Caco-2 (cell line): ENCODE data around the gene HCRTR1. TPM values are rescaled to one million over a fixed set of nuclear protein-coding genes. Genes with fewer than 3 reads are reported as not detected.

Experiments used
- BruUV-seq: library from RNA; stranded (reverse); fragments of 400-500 nt; replicated peaks from 2 replicates; lab custom pipeline; 2021; lab: Mats Ljungman, UMichigan
- CTCF ChIA-PET: fragments of 300-600 bp; sonication (Branson Sonifier 250); formaldehyde crosslinking; loops from one replicate; lab custom pipeline; 2022; ENCODE audit warnings: antibody characterized with exemption; lab: Charles Lee
- POLR2A ChIA-PET: fragments of 300-600 bp; sonication (Branson Sonifier 250); formaldehyde crosslinking; loops from one replicate; lab custom pipeline; 2022; ENCODE audit warnings: antibody characterized with exemption; lab: Charles Lee
- DNase-seq, 2 experiments: peaks; one replicate each; pipeline versions ENCODE4 v3.0.0 to v3.0.0-alpha.2; 2020 to 2022
- H3K27me3 ChIP-seq: replicated peaks from 2 replicates; pipeline ENCODE4 v1.6.0; 2011; ENCODE audit warnings: low read length; ENCODE audit not compliant: control insufficient read depth, insufficient read depth
- H3K36me3 ChIP-seq: 2 replicates; pipeline ENCODE4 v1.5.1; 2011; ENCODE audit warnings: low read length; ENCODE audit not compliant: control insufficient read depth, insufficient read depth
- H3K4me1 ChIP-seq: fragments of 250-450 bp; sonication (Bioruptor Pico); 2 replicates; pipeline ENCODE4 v1.5.1; 2020; ENCODE audit warnings: mild to moderate bottlenecking
- H3K4me3 ChIP-seq: 2 replicates; pipeline ENCODE4 v1.5.1; 2011; ENCODE audit warnings: low read depth, mild to moderate bottlenecking, control low read depth, low read length
- H3K9me3 ChIP-seq: fragments of 250-450 bp; sonication (Bioruptor Pico); 2 replicates; pipeline ENCODE4 v1.5.1; 2020; ENCODE audit warnings: mild to moderate bottlenecking, moderate library complexity
- H3K27ac Mint-ChIP-seq: one replicate; pipeline ENCODE4 v1.8.0; 2022; ENCODE audit warnings: mixed read lengths; ENCODE audit not compliant: unreplicated experiment
- H3K27me3 Mint-ChIP-seq: one replicate; pipeline ENCODE4 v1.8.0; 2022; ENCODE audit warnings: mixed read lengths; ENCODE audit not compliant: insufficient read depth, unreplicated experiment
- H3K36me3 Mint-ChIP-seq: one replicate; pipeline ENCODE4 v1.8.0; 2022; ENCODE audit warnings: mild to moderate bottlenecking, mixed read lengths; ENCODE audit not compliant: insufficient read depth, unreplicated experiment
- H3K4me1 Mint-ChIP-seq: one replicate; pipeline ENCODE4 v1.8.0; 2022; ENCODE audit warnings: low read depth, mixed read lengths; ENCODE audit not compliant: unreplicated experiment
- H3K4me3 Mint-ChIP-seq: one replicate; pipeline ENCODE4 v1.8.0; 2022; ENCODE audit warnings: mild to moderate bottlenecking, moderate library complexity, mixed read lengths; ENCODE audit not compliant: unreplicated experiment
- H3K9me3 Mint-ChIP-seq: one replicate; pipeline ENCODE4 v1.8.0; 2022; ENCODE audit warnings: mixed read lengths; ENCODE audit not compliant: unreplicated experiment
- intact Hi-C: fragments of 100-400 bp; cut with micrococcal nuclease; formaldehyde crosslinking; loops from one replicate; pipeline ENCODE4 v1.10.0; 2022; ENCODE audit not compliant: unreplicated experiment
- total RNA-seq: library from RNA; stranded (reverse); gene quantifications from 2 replicates; pipeline ENCODE4 v1.2.3, GENCODE V29; 2022
- TF ChIP-seq, protein P1 (sequence below), 2 experiments: fragments of 200-600 bp in 1 of 2; IDR thresholded peaks; 1 replicate in 1 of 2; 2 replicates in 1 of 2; pipeline versions ENCODE4 v1.5.1 to v1.8.0; 2011 to 2022; ENCODE audit warnings: antibody characterized with exemption in 1 of 2, control low read depth in 1 of 2, inconsistent platforms in 1 of 2, low read depth in 1 of 2, low read length in 1 of 2, mild to moderate bottlenecking in 1 of 2, moderate library complexity in 1 of 2; ENCODE audit not compliant: insufficient read depth in 1 of 2, severe bottlenecking in 1 of 2, unreplicated experiment in 1 of 2

Gene HCRTR1
- total RNA-seq, 1 experiment from 2014 or later, result not detected

GRCh38 chr1:31624731-31625514 is 7.4 kb downstream of the HCRTR1 start:
- no peaks in the 10 kb centered on the region for H3K9me3 Mint-ChIP-seq
- POLR2A ChIA-PET, result no interaction called here
- no peak overlapping the region for H3K4me3 ChIP-seq
- DNase-seq, result no peak
- intact Hi-C loops, result no loop called here
- H3K36me3 ChIP-seq, result no peaks in the 10 kb centered on the region
- CTCF ChIA-PET, result no interaction called here
- no peaks in the 10 kb centered on the region for H3K4me1 Mint-ChIP-seq
- TF ChIP-seq, protein P1, sequence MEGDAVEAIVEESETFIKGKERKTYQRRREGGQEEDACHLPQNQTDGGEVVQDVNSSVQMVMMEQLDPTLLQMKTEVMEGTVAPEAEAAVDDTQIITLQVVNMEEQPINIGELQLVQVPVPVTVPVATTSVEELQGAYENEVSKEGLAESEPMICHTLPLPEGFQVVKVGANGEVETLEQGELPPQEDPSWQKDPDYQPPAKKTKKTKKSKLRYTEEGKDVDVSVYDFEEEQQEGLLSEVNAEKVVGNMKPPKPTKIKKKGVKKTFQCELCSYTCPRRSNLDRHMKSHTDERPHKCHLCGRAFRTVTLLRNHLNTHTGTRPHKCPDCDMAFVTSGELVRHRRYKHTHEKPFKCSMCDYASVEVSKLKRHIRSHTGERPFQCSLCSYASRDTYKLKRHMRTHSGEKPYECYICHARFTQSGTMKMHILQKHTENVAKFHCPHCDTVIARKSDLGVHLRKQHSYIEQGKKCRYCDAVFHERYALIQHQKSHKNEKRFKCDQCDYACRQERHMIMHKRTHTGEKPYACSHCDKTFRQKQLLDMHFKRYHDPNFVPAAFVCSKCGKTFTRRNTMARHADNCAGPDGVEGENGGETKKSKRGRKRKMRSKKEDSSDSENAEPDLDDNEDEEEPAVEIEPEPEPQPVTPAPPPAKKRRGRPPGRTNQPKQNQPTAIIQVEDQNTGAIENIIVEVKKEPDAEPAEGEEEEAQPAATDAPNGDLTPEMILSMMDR (IDR thresholded peaks at IDR 0.05; ENCODE audit: insufficient read depth in 1 of 2, low read depth in 1 of 2, low read length in 1 of 2, severe bottlenecking in 1 of 2, unreplicated experiment in 1 of 2), result no peak
- no peaks in the 10 kb centered on the region for H3K9me3 ChIP-seq
- H3K36me3 Mint-ChIP-seq, result no peaks in the 10 kb centered on the region
- no TSS peak for BruUV-seq
- H3K27me3 ChIP-seq, result no peaks in the 10 kb centered on the region
- H3K27me3 Mint-ChIP-seq, result no peaks in the 10 kb centered on the region
- no peaks in the 10 kb centered on the region for H3K4me1 ChIP-seq
- no peak overlapping the region for H3K4me3 Mint-ChIP-seq
- H3K27ac Mint-ChIP-seq, result no peak overlapping the region

GRCh38 chr1:31625561-31626222 is 8.2 kb downstream of the HCRTR1 start:
- ChIA-PET POLR2A (no interaction called here), CTCF (no interaction called here)
- peaks cover 5% of the 10 kb centered on the region for H3K36me3 Mint-ChIP-seq
- no peak overlapping the region for H3K27ac Mint-ChIP-seq
- no peak overlapping the region for H3K4me3 Mint-ChIP-seq
- H3K4me1 Mint-ChIP-seq, result no peaks in the 10 kb centered on the region
- H3K4me1 ChIP-seq, result no peaks in the 10 kb centered on the region
- no peaks in the 10 kb centered on the region for H3K27me3 Mint-ChIP-seq
- H3K36me3 ChIP-seq, result no peaks in the 10 kb centered on the region; the same call in 1 of the 2 replicates
- intact Hi-C loops, result no loop called here
- H3K4me3 ChIP-seq, result no peak overlapping the region
- DNase-seq, result no peak
- H3K27me3 ChIP-seq, result no peaks in the 10 kb centered on the region
- TF ChIP-seq, protein P1 (IDR thresholded peaks at IDR 0.05; ENCODE audit: insufficient read depth in 1 of 2, low read depth in 1 of 2, low read length in 1 of 2, severe bottlenecking in 1 of 2, unreplicated experiment in 1 of 2), result no peak
- H3K9me3 Mint-ChIP-seq, result no peaks in the 10 kb centered on the region
- H3K9me3 ChIP-seq, result no peaks in the 10 kb centered on the region
- no TSS peak for BruUV-seq

- intact Hi-C loops, result no loop called here
- Histone ChIP-seq H3K27me3 (no peaks in the 10 kb centered on the region), H3K36me3 (no peaks in the 10 kb centered on the region; the same call in 1 of the 2 replicates), H3K9me3 (no peaks in the 10 kb centered on the region), H3K4me3 (no peak overlapping the region), H3K4me1 (no peaks in the 10 kb centered on the region)
- no peaks in the 10 kb centered on the region for H3K9me3 Mint-ChIP-seq
- H3K4me1 Mint-ChIP-seq, result no peaks in the 10 kb centered on the region
- DNase-seq, result no peak
- no TSS peak for BruUV-seq
- CTCF ChIA-PET, result no interaction called here
- no peak overlapping the region for H3K27ac Mint-ChIP-seq
- POLR2A ChIA-PET, result no interaction called here
- H3K36me3 Mint-ChIP-seq, result peaks cover 5% of the 10 kb centered on the region
- TF ChIP-seq, protein P1 (IDR thresholded peaks at IDR 0.05; ENCODE audit: insufficient read depth in 1 of 2, low read depth in 1 of 2, low read length in 1 of 2, severe bottlenecking in 1 of 2, unreplicated experiment in 1 of 2), result no peak
- no peaks in the 10 kb centered on the region for H3K27me3 Mint-ChIP-seq
- H3K4me3 Mint-ChIP-seq, result no peak overlapping the region
Observed at GRCh38 chr1:31626223-31627207, 9.0 kb downstream of the HCRTR1 start.
